ENCODE data around the gene PPA2.

DNA sequence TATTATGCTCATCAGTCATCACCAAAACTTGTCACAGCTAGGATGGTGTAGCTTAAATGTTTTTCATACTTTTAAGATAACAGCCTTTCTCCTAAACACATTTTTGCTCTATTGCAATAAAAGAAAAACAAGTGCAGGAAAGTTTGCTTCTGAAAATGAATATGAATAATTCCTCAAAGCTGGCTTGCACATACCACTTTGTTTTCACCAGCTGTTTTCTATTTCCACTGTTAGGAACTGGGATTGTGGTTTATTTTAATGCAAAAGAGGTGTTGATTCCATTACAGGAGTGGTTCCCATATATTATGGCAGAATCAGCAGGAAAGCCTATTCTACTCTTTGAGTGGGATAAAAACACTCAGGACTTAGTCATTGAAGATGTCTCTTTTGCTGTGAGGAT is 145.9 kb downstream of the PPA2 start:
- TF ChIP-seq, protein P1, sequence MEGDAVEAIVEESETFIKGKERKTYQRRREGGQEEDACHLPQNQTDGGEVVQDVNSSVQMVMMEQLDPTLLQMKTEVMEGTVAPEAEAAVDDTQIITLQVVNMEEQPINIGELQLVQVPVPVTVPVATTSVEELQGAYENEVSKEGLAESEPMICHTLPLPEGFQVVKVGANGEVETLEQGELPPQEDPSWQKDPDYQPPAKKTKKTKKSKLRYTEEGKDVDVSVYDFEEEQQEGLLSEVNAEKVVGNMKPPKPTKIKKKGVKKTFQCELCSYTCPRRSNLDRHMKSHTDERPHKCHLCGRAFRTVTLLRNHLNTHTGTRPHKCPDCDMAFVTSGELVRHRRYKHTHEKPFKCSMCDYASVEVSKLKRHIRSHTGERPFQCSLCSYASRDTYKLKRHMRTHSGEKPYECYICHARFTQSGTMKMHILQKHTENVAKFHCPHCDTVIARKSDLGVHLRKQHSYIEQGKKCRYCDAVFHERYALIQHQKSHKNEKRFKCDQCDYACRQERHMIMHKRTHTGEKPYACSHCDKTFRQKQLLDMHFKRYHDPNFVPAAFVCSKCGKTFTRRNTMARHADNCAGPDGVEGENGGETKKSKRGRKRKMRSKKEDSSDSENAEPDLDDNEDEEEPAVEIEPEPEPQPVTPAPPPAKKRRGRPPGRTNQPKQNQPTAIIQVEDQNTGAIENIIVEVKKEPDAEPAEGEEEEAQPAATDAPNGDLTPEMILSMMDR (IDR thresholded peaks at IDR 0.05): no peak
- TF ChIP-seq POLR2A (IDR thresholded peaks at IDR 0.05) (no peak), POLR2AphosphoS5 (IDR thresholded peaks at IDR 0.05) (no peak)

All from prostate gland (tissue), 2 donors.